Measurements from ENCODE around the gene TYW1.
"Not testable (repeated sequence)": the region's sequence is repeated elsewhere in the genome, so short reads cannot be mapped to it uniquely, and the experiment has no call there.

The TYW1 gene

GRCh38 chr7:67045496-67045995 lies 48.9 kb downstream of the TYW1 start:
- DNase-seq = no peak

GRCh38 chr7:67046819-67047218 lies 50.2 kb downstream of the TYW1 start:
- DNase-seq = not testable (repeated sequence)

GRCh38 chr7:67049908-67050307 lies 53.3 kb downstream of the TYW1 start:
- not testable (repeated sequence) for DNase-seq

GRCh38 chr7:67052161-67052560 lies 55.5 kb downstream of the TYW1 start:
- DNase-seq = not testable (repeated sequence)

GRCh38 chr7:67056683-67057082 lies 60.0 kb downstream of the TYW1 start:
- no peak for DNase-seq

- not testable (repeated sequence) for DNase-seq
These were observed 64.7 kb downstream of the TYW1 start for GRCh38 chr7:67061321-67061720.

GRCh38 chr7:67062802-67063201 lies 66.2 kb downstream of the TYW1 start:
- not testable (repeated sequence) for DNase-seq

GRCh38 chr7:67066950-67067622 lies 70.5 kb downstream of the TYW1 start:
- peak in 1 of 56 donors; percentile 28 for DNase-seq

- not testable (repeated sequence) for DNase-seq
These were observed 79.5 kb downstream of the TYW1 start for GRCh38 chr7:67076120-67076519.

GRCh38 chr7:67082880-67083279 lies 86.2 kb downstream of the TYW1 start:
- DNase-seq = not testable (repeated sequence)

GRCh38 chr7:67089261-67089660 lies 92.6 kb downstream of the TYW1 start:
- DNase-seq = not testable (repeated sequence)

- DNase-seq = not testable (repeated sequence)
These were observed 94.4 kb downstream of the TYW1 start for GRCh38 chr7:67091053-67091452.

GRCh38 chr7:67098031-67098430 lies 101.4 kb downstream of the TYW1 start:
- not testable (repeated sequence) for DNase-seq

- DNase-seq = not testable (repeated sequence)
These were observed 102.8 kb downstream of the TYW1 start for GRCh38 chr7:67099406-67099805.

- not testable (repeated sequence) for DNase-seq
These were observed 103.4 kb downstream of the TYW1 start for GRCh38 chr7:67100038-67100437.

GRCh38 chr7:67100956-67101361 lies 104.3 kb downstream of the TYW1 start:
- DNase-seq = no peak

GRCh38 chr7:67104937-67105336 lies 108.3 kb downstream of the TYW1 start:
- DNase-seq = peak in 1 of 56 donors; percentile 3

GRCh38 chr7:67105377-67105776 lies 108.7 kb downstream of the TYW1 start:
- no peak for DNase-seq

GRCh38 chr7:67106255-67106654 lies 109.6 kb downstream of the TYW1 start:
- not testable (repeated sequence) for DNase-seq

GRCh38 chr7:67111342-67111741 lies 114.7 kb downstream of the TYW1 start:
- DNase-seq = not testable (repeated sequence)

- DNase-seq = not testable (repeated sequence)
These were observed 118.0 kb downstream of the TYW1 start for GRCh38 chr7:67114483-67115246.

GRCh38 chr7:67120491-67120890 lies 123.9 kb downstream of the TYW1 start:
- DNase-seq = not testable (repeated sequence)
